Measurements from ENCODE around the gene SLC8A3.

DNA sequence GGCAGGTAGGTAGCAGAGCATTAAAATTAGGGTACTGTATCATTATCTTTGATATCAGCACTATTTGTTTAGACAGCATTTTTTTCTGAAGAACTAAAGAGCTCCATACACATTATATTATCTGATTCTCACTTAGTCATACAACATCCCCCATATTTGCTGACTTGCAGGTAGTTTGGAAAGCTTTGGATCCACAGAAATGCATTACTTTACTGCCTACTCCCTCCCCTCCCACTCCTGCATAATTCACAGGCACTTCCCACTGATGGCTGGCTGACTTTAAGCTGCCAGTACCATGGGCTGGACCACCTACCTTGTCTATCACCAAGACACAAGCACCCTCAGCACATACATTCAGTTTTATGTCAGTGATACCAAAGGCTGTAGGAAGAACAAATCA is 110.4 kb downstream of the SLC8A3 start:
- no peak for TF ChIP-seq POLR2A (IDR thresholded peaks at IDR 0.05)
- TF ChIP-seq, protein P1, sequence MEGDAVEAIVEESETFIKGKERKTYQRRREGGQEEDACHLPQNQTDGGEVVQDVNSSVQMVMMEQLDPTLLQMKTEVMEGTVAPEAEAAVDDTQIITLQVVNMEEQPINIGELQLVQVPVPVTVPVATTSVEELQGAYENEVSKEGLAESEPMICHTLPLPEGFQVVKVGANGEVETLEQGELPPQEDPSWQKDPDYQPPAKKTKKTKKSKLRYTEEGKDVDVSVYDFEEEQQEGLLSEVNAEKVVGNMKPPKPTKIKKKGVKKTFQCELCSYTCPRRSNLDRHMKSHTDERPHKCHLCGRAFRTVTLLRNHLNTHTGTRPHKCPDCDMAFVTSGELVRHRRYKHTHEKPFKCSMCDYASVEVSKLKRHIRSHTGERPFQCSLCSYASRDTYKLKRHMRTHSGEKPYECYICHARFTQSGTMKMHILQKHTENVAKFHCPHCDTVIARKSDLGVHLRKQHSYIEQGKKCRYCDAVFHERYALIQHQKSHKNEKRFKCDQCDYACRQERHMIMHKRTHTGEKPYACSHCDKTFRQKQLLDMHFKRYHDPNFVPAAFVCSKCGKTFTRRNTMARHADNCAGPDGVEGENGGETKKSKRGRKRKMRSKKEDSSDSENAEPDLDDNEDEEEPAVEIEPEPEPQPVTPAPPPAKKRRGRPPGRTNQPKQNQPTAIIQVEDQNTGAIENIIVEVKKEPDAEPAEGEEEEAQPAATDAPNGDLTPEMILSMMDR (IDR thresholded peaks at IDR 0.05), result no peak
